Activated effector memory CD4-positive, alpha-beta T cell treated with Interleukin-2 at 50 U/mL for 16 hours (primary cell): ENCODE data around the gene SP6.
A peak's percentile ranks its signal among the peaks of the same experiment; 100 is the strongest.

Source experiments
- DNase-seq: peaks from one replicate; pipeline ENCODE4 v3.0.0-alpha.2; 2020

Gene SP6

GRCh38 chr17:47810200-47810821, 40.7 kb downstream of the SP6 start:
- DNase-seq: no peak

GRCh38 chr17:47808830-47809480, 42.0 kb downstream of the SP6 start:
- no peak for DNase-seq

GRCh38 chr17:47808036-47808829, 42.7 kb downstream of the SP6 start:
- no peak for DNase-seq

DNA sequence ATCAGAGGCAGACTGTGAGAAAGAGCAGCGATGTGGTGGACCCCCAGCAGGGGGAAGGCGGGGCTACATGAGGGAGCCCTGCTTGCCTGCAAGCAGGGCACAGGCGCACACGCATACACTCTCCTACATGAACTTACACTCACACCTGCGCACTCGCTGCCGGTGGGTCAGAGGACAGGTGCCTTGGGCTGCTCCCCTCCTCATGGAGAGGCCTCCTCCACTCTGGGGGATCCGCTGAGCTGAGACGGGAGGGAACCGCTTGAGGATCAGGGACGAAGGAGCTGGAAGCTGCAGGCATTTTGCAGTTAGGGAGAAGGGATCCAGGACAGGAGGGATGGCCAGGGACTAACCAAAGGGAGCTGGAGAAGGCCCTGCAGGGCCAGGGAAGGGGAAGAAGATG, 43.5 kb downstream of the SP6 start:
- DNase-seq: no peak

- DNase-seq: no peak
These were observed 44.1 kb downstream of the SP6 start for GRCh38 chr17:47806913-47807255.

DNA sequence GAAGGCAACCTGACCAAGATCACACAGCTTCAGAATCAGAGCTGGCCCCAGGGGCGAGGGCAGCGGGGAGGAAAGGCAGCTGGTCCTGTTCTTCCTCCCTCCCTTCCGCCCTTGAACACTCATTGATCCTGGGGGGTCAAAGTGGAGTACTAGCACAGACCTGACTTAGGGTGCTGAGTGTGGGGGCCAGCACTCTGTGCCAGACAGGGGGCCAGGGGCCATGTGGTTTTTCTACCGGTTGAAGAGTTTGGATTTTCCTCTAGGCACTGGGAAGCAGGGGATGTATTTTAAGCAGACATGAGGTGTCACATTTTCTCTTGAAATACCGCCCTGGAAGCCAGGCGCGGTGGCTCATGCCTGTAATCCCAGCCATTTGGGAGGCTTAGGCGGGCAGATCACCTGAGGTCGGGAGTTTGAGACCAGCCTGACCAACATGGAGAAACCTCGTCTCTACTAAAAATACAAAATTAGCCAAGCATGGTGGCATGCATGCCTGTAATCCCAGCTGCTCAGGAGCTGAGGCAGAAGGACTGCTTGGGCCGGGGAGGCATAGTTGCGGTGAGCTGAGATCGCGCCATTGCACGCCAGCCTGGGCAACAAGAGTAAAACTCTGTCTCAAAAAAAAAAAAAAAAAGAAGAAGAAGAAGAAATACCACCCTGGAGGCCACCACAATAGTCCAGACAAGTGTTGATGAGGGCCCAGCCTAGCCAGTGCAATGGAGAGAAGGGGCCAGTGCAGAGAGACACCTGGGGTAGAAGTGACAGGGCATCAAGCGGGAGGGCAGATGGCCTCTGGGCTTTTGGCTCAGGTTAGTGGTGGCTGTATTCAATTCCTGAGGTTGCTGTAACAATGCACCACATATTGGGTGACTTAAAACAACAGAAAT, 44.7 kb downstream of the SP6 start:
- DNase-seq: no peak

GRCh38 chr17:47804461-47804860, 46.5 kb downstream of the SP6 start:
- no peak for DNase-seq

GRCh38 chr17:47803751-47804150, 47.2 kb downstream of the SP6 start:
- no peak for DNase-seq

DNA sequence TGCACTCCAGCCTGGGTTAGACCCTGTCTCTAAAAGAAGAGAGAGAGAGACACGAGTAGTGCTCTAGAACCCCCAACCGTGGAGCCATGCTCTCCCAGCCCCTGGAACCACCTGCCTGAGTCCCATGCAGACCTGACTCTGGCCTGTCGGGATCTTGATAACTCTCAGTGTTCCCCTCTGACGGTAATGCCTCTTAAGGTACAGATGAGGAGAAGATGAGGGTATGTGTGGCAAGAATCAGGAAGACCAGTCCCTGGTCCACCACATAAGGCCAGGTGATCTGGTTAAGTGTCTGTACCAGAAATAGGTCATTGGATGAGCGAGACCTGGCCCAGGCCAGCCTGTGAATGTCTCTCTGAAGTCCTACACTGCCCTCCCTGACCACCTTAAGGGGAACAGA, 47.8 kb downstream of the SP6 start:
- no peak for DNase-seq

- peak; percentile 36 for DNase-seq
These were observed 48.5 kb downstream of the SP6 start for GRCh38 chr17:47802341-47803022.

GRCh38 chr17:47801906-47802305, 49.1 kb downstream of the SP6 start:
- no peak for DNase-seq

GRCh38 chr17:47801176-47801765, 49.7 kb downstream of the SP6 start:
- DNase-seq: no peak

DNA sequence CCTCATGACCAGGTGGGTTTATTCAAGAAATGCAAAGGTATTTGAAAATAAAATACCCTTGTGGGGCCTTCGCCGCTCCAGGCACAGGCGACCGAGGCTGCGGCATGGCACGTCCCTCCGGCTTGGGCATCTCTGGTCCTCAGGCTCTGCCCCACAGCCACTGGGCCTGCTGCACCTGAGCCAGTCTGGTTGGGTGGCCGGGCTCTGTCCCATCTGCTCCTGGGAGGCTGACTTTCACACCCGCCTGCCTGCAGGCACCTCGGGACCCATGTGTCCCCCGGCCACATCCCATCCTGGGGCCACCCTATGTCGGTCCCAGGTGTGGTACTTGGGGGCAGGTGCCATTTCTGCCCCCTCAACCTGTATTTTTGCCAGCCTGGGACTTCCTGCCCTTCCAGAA, 50.3 kb downstream of the SP6 start:
- DNase-seq: no peak

DNA sequence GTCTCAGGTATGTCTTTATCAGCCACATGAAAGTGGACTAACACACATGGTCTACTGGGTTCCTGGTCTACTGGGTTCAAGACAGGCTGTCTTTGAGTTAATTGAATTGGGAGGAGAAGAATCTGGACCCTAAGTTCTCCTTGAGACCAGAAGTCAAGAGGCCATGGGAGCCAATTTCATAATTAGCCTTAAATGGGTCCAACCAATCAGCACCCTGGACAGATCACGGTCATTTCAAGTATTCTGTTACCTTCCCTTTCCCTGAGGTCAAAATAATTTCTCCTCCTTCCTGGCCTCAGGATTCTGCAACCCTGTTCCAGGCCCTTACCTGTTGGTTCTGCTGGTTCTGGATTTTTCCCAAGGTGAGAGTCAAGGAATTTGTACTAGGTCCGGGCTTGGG, 53.2 kb downstream of the SP6 start:
- no peak for DNase-seq
